Fibroblast of gingiva (primary cell): ENCODE data around the gene ANKRA2.

Experiments used
- DNase-seq: peaks from one replicate; pipeline ENCODE4 v3.0.0-alpha.2; 2011; ENCODE audit warnings: low read depth

The ANKRA2 gene, protein sequence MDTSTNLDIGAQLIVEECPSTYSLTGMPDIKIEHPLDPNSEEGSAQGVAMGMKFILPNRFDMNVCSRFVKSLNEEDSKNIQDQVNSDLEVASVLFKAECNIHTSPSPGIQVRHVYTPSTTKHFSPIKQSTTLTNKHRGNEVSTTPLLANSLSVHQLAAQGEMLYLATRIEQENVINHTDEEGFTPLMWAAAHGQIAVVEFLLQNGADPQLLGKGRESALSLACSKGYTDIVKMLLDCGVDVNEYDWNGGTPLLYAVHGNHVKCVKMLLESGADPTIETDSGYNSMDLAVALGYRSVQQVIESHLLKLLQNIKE

GRCh38 chr5:73565139-73565968 lies at the start of gene ANKRA2, which contains the start of gene UTP15:
Gene ANKRA2 (minus strand): TSS chr5:73565639. CDS start chr5:73562881, 2,758 bp downstream.
Gene UTP15 (plus strand): TSS chr5:73565743. CDS start chr5:73567345, 1,602 bp downstream.
- DNase-seq = peak; percentile 98

GRCh38 chr5:73615085-73615484 lies 49.6 kb upstream of the ANKRA2 start:
- DNase-seq = no peak

GRCh38 chr5:73612799-73613198 lies 47.4 kb upstream of the ANKRA2 start:
- DNase-seq = no peak

- DNase-seq = no peak
Measured at GRCh38 chr5:73607228-73607627, 41.8 kb upstream of the ANKRA2 start.

- peak; percentile 60 for DNase-seq
Measured at GRCh38 chr5:73606206-73606753, 40.8 kb upstream of the ANKRA2 start.

DNA sequence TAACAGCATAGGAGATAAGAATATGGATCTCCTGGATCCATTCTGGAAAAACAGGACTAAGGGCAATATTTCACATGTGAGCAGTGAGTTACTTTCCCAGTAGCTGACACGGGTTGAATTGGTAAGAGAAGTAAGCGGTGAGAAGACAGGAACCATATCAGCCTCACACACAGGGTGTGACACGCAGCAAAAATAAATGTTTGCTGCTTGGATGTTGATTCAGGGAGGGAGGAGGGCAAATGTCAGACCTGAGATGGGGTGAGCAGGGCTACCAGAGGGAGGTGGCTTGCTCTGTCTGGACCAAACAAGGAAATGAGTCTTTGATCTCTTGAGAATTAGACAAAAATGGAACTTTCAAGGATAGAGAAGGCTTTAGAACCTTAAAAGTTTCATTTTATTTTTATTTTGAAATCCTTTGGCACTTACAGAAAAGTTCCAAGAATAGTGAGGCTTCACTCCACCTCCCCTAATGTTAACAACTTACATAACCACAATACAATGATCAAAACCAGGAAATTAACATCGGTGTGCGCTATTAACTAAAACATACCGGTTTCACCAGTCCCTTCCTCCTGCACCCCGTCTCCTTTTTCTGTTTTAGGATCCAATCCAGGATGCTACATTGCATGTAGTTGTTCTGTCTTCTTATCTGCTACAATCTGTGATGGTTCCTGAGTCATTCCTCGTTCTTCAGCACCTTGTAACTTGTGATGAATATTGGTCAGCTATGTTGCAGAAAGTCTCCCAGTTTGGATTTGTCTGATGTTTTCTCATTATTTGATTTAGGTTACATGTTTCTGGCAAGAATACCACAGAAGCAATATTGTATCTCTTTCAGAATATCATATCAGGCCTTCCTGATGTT lies 40.0 kb upstream of the ANKRA2 start:
- peak; percentile 5 for DNase-seq

GRCh38 chr5:73603998-73604397 lies 38.6 kb upstream of the ANKRA2 start:
- DNase-seq = peak; percentile 5

DNA sequence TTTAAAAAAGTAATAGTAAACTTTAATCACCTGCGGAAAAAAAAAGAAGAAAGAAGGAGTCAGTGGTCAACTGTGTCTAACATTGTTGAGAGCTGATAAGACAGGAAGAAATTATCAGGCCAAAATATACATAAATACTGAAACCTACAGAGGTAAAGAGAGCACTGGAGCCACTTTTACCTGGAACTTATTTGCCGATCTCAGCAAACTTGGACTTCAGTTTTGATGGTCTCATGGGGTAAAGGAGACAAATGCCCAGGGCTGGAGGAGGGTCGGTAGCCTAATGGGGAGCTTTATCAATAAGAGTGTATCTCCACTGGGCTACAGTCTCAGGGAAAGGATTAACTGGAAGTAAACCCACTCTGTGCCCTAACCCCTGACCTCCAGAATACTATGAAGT lies 33.9 kb upstream of the ANKRA2 start:
- no peak for DNase-seq

DNA sequence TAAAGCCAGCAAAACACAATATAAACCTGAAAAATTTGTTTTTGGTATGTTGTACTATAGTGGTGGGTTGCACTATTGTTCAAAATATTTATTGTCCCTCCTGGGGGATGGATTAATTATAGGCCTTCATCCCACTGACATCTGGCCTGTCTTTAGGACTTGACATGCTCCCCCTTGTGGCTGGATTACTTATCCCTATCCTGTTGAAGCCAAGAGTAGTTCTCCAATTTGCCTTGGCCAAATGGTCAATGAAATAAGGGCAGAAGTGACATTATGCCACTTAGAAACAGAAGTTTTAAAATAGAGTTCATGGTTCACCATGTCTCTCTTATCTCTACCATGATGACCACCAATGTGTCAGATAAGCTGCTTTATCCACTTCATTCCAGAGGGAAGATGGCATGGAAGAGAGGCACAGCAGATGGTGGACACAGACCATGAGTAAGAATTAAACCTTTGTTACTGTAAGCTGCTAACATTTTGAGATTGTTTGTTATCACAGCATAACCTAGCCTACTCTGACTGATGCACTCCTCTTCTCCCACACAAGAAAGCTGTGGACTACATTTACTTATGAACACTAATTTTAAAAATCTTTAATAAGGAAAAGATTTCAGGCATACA lies 31.4 kb upstream of the ANKRA2 start:
- DNase-seq = no peak

DNA sequence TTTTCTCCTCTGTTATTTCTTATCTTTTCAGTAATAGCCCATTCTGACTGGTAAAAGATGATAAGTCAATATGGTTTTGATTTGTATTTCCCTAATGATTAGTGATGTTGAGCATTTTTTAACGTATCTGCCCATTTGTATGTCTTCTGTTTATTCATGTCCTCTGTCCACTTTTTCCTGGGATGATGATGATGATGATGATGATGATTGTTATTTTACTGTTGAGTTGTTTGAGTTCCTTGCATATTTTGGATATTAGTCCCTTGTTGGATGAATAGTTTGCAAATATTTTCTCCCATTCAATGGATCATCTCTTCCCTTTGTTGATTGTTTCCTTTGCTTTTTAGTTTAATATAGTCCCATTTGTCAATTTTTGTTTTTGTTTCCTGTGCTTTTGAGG lies 27.1 kb upstream of the ANKRA2 start:
- peak; percentile 24 for DNase-seq

- DNase-seq = peak; percentile 19
Measured at GRCh38 chr5:73591698-73592501, 26.5 kb upstream of the ANKRA2 start.

DNA sequence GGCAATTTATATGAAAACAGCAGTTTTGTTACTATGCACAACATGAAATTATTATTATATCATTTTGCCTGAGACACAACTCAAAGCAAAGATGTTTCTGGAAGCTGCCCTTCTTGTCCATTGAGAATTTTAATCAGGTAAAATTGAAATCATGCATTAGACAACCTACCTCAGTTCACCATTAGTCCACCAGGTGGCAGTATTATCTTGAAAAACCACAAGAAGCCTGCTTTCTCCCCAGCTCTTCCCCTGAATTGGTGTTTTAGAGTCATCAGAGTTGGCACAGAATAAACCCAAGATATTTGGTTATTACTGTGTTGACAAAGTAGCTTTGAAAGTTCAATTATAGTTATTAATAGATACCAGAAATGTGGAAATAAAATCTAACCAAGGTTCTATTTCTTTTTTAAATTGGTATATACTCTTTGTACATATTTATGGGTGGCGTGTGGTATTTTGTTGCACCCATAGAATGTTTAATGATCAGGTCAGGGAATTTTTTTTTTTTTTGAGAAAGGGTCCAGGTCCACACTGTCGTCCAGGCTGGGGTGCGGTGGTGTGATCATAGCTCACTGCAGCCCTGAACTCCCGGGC lies 25.8 kb upstream of the ANKRA2 start:
- peak; percentile 86 for DNase-seq

DNA sequence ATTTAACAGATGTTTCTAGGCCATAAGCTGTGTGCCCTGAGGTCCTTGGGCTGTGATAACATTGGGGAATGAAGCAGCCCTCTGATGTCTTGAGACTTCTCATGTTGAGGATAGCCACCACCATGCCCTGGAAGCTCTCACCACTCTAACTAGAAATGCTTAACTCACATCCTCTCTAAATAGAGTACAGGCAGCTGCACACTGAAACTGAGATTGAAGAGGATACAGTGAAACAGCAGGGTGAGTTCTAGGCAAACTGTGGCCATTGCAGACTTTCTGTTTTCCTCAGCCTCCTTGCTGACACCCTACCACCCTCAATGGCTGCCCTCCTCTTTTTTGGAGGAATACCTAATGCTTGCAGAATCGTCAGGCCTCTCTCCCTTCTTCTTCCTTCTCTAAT lies 22.5 kb upstream of the ANKRA2 start:
- DNase-seq = no peak

DNA sequence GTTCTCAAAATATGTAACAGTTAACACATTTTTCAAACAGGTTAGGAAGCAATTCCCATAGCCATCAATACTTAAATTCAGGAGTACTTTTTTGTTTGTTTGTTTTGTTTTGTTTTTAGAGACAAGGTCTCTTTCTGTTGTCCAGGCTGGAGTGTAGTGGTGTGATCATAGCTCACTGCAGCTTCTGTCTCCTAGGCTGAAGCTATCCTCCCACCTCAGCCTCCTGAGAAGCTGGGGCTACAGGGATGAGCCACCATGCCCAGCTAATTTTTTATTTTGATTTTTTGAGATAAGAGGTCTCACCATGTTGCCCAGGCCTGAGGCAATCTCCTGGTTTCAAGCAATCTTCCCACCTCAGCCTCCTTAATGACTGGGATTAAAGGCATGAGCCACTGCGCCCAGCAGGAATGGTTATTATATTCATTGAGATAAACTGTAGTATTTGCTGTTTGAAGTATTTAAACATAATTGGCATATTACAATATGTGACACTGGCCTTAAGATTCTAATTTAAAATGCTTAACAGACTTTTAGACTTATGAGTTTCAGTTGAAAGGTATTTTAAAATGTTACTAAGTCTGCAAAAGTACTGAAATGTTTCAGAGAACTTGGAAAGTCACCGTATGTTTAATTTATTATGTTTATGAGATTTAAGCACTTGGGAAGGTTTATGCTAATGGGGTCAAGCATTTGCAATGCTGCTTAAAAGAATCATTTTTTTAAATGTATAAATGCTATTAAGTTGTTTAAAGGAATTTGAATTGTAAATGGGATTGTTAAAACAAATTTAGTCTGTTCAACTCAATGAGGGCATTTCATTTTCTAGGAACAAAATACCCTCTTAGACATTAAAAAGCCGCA lies 17.1 kb upstream of the ANKRA2 start:
- no peak for DNase-seq

- no peak for DNase-seq
Measured at GRCh38 chr5:73565969-73566547, 619 bp upstream of the ANKRA2 start.

DNA sequence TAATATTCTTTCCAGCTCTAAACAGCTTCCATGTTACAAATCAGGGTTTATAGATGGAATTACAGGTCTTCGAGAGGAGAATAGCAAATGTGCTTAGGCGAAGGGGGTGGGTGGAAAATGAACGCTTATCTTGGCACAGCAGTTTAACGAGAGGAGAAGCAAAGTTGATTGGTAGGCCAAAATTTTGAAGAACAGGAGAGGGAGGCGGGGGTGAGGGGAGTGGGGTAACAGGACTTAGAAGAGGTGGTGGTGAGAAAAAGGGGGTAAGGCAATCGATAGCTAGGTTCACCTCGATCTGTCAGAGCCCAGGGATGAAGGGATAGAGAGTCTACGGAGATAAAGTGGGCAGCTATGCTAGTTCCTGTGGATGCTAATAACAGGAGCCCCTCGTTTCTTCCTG lies 764 bp downstream of the ANKRA2 start:
- no peak for DNase-seq

- DNase-seq = no peak
Measured at GRCh38 chr5:73564018-73564417, 1.4 kb downstream of the ANKRA2 start.

- no peak for DNase-seq
Measured at GRCh38 chr5:73558950-73559349, 6.5 kb downstream of the ANKRA2 start.

DNA sequence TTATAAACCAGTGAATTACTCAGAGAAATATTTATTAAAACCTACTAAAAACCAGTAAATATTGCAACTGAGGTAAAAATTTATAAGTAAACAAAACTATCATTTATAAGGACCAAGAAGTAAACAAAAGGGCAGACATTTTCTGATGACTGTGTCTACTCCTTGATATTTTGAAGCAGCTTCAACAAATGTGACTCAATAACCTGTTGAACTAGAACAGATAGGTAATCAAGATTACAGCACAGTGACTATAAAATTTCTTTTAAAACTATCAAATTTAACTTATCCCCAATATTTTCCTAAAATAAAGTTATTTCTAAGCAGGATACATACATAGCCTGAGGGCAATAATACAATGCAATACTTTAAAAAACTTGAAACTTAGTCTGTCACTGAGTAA lies 12.8 kb downstream of the ANKRA2 start:
- DNase-seq = no peak
